Neural crest cell (in vitro differentiated cells): ENCODE data around the gene RNF168. TPM values are rescaled to one million over a fixed set of nuclear protein-coding genes. Genes with fewer than 3 reads are reported as not detected.
A peak's percentile ranks its signal among the peaks of the same experiment; 100 is the strongest.

Experiments used
- DNase-seq: peaks from one replicate; pipeline ENCODE4 v3.0.0; 2021; ENCODE audit warnings: low read depth, mixed read lengths, low spot score
- H3K27ac Mint-ChIP-seq: one replicate; pipeline ENCODE4 v1.8.0; 2021; ENCODE audit warnings: mild to moderate bottlenecking, mixed read lengths; ENCODE audit not compliant: unreplicated experiment
- H3K27me3 Mint-ChIP-seq: 2 replicates; pipeline ENCODE4 v1.8.0; 2021; ENCODE audit warnings: low read depth, mild to moderate bottlenecking, mixed read lengths
- H3K36me3 Mint-ChIP-seq: 2 replicates; pipeline ENCODE4 v1.8.0; 2021; ENCODE audit warnings: low read depth, mild to moderate bottlenecking, mixed read lengths
- H3K4me1 Mint-ChIP-seq: 2 replicates; pipeline ENCODE4 v1.8.0; 2021; ENCODE audit warnings: mixed read lengths
- H3K4me3 Mint-ChIP-seq: one replicate; pipeline ENCODE4 v1.8.0; 2021; ENCODE audit warnings: mild to moderate bottlenecking, mixed read lengths
- H3K9me3 Mint-ChIP-seq: 2 replicates; pipeline ENCODE4 v1.8.0; 2021; ENCODE audit warnings: mixed read lengths
- CTCF ChIP-seq: fragments of 200-600 bp; sonication (generic); conservative IDR thresholded peaks from 2 replicates; pipeline ENCODE4 v1.5.0; 2021; ENCODE audit warnings: antibody characterized with exemption, mild to moderate bottlenecking
- total RNA-seq: library from RNA; stranded (reverse); gene quantifications from 2 replicates; pipeline ENCODE4 v1.2.1, GENCODE V29; 2021

RNF168 gene
- total RNA-seq, 1 donor from 2014 or later, result 40.7 TPM

GRCh38 chr3:196493292-196493691, 10.3 kb downstream of the RNF168 start:
- H3K27me3 Mint-ChIP-seq, result no peaks in the 10 kb centered on the region
- TF ChIP-seq CTCF, result no peak
- H3K36me3 Mint-ChIP-seq, result peaks cover 5% of the 10 kb centered on the region
- no peaks in the 10 kb centered on the region for H3K9me3 Mint-ChIP-seq
- H3K4me3 Mint-ChIP-seq, result no peak overlapping the region
- H3K4me1 Mint-ChIP-seq, result peaks cover 5% of the 10 kb centered on the region
- H3K27ac Mint-ChIP-seq, result no peak overlapping the region
- no peak for DNase-seq

- no peak for DNase-seq
- Mint-ChIP-seq H3K4me3 (no peak overlapping the region), H3K9me3 (no peaks in the 10 kb centered on the region), H3K27ac (no peak overlapping the region), H3K4me1 (peaks cover 5% of the 10 kb centered on the region), H3K36me3 (peaks cover 9% of the 10 kb centered on the region), H3K27me3 (no peaks in the 10 kb centered on the region)
- TF ChIP-seq CTCF, result no peak
These were observed 11.5 kb downstream of the RNF168 start for GRCh38 chr3:196492080-196492479.

GRCh38 chr3:196489747-196490146, 13.8 kb downstream of the RNF168 start:
- no peaks in the 10 kb centered on the region for H3K9me3 Mint-ChIP-seq
- peaks cover 12% of the 10 kb centered on the region for H3K36me3 Mint-ChIP-seq
- H3K27ac Mint-ChIP-seq, result no peak overlapping the region
- peaks cover 5% of the 10 kb centered on the region for H3K4me1 Mint-ChIP-seq
- no peaks in the 10 kb centered on the region for H3K27me3 Mint-ChIP-seq
- TF ChIP-seq CTCF, result no peak
- no peak for DNase-seq
- H3K4me3 Mint-ChIP-seq, result no peak overlapping the region

- peak; percentile 50 for TF ChIP-seq CTCF
- Mint-ChIP-seq H3K9me3 (no peaks in the 10 kb centered on the region), H3K4me3 (no peak overlapping the region), H3K27ac (no peak overlapping the region), H3K36me3 (peaks cover 20% of the 10 kb centered on the region), H3K27me3 (no peaks in the 10 kb centered on the region), H3K4me1 (no peaks in the 10 kb centered on the region)
- DNase-seq, result no peak
These were observed 17.3 kb downstream of the RNF168 start for GRCh38 chr3:196486263-196486662.

- H3K27me3 Mint-ChIP-seq, result no peaks in the 10 kb centered on the region
- no peak overlapping the region for H3K4me3 Mint-ChIP-seq
- peaks cover 24% of the 10 kb centered on the region for H3K36me3 Mint-ChIP-seq
- TF ChIP-seq CTCF, result no peak
- no peaks in the 10 kb centered on the region for H3K4me1 Mint-ChIP-seq
- no peaks in the 10 kb centered on the region for H3K9me3 Mint-ChIP-seq
- DNase-seq, result no peak
- no peak overlapping the region for H3K27ac Mint-ChIP-seq
These were observed 25.9 kb downstream of the RNF168 start for GRCh38 chr3:196477678-196478077.

GRCh38 chr3:196472286-196472685, 31.3 kb downstream of the RNF168 start:
- no peak for DNase-seq
- no peak for TF ChIP-seq CTCF
- Mint-ChIP-seq H3K9me3 (no peaks in the 10 kb centered on the region), H3K4me3 (no peak overlapping the region), H3K36me3 (peaks cover 15% of the 10 kb centered on the region), H3K4me1 (no peaks in the 10 kb centered on the region), H3K27me3 (no peaks in the 10 kb centered on the region), H3K27ac (no peak overlapping the region)
